A549 (cell line): Measurements from ENCODE around the gene KBTBD13. TPM values are rescaled to one million over a fixed set of nuclear protein-coding genes. Genes with fewer than 3 reads are reported as not detected.

Source experiments
- ATAC-seq, 2 experiments: fragments of 200-7000 bp in 1 of 2; fragments of >200 bp in 1 of 2; cut with Nextera tagmentation in 1 of 2; cut with Tn5 transposase in 1 of 2; 3 replicates each; pipeline versions ENCODE4 v1.8.0 to v1.9.1; 2018 to 2020; ENCODE audit warnings: mild to moderate bottlenecking in 1 of 2, moderate library complexity in 1 of 2
- CTCF ChIA-PET: fragments of 300-600 bp; sonication (Branson Sonifier 250); formaldehyde crosslinking; extraction: SDS; loops from one replicate; lab custom pipeline; 2021; ENCODE audit warnings: antibody characterized with exemption, inconsistent platforms; lab: Yijun Ruan, JAX
- POLR2A ChIA-PET: fragments of 350-600 bp; formaldehyde crosslinking; extraction: SDS; loops from one replicate; lab custom pipeline; 2021; ENCODE audit warnings: antibody characterized with exemption, inconsistent platforms; lab: Yijun Ruan, JAX
- DNase-seq, 2 experiments: peaks; one replicate each; pipeline versions ENCODE4 v3.0.0 to v3.0.0-alpha.2; 2011 to 2016; ENCODE audit warnings: low read depth in 1 of 2, low spot score in 1 of 2
- FAIRE-seq: peaks from 2 replicates; lab custom pipeline; 2011; peaks lifted over from hg19 to GRCh38; lab: Jason Lieb, UNC
- H3K27ac ChIP-seq, 2 experiments: fragments of >200 bp; sonication (Bioruptor Twin); formaldehyde crosslinking; 3 replicates each; pipeline ENCODE4 v1.5.1; 2016 to 2017
- H3K4me1 ChIP-seq: fragments of >200 bp; sonication (Bioruptor Twin); formaldehyde crosslinking; 3 replicates; pipeline ENCODE4 v1.6.1; 2016
- H3K4me2 ChIP-seq: fragments of >200 bp; sonication (Bioruptor Twin); formaldehyde crosslinking; 3 replicates; pipeline ENCODE4 v1.6.1; 2016
- H3K4me3 ChIP-seq: fragments of >200 bp; sonication (Bioruptor Twin); formaldehyde crosslinking; 3 replicates; pipeline ENCODE4 v1.5.1; 2016
- H3K9me3 ChIP-seq: fragments of >200 bp; sonication (Bioruptor Twin); formaldehyde crosslinking; 3 replicates; pipeline ENCODE4 v1.6.1; 2016
- BCL3 ChIP-seq: fragments of >200 bp; sonication (Bioruptor Twin); formaldehyde crosslinking; IDR thresholded peaks from 3 replicates; pipeline ENCODE4 v1.6.1; 2016
- CBX8 ChIP-seq: fragments of 200-600 bp; sonication (generic); IDR thresholded peaks from 2 replicates; pipeline ENCODE4 v1.6.1; 2016
- CEBPB ChIP-seq, 2 experiments: fragments of >200 bp in 1 of 2; sonication (Bioruptor Twin) in 1 of 2; formaldehyde crosslinking in 1 of 2; IDR thresholded peaks; 2 replicates each; pipeline ENCODE4 v1.6.1; 2012 to 2016
- CHD2 ChIP-seq: fragments of 150-350 bp; IDR thresholded peaks from 2 replicates; pipeline ENCODE4 v1.6.1; 2014; ENCODE audit warnings: low read length; ENCODE audit not compliant: partially characterized antibody
- CHD4 ChIP-seq: fragments of 200-600 bp; sonication (generic); IDR thresholded peaks from 2 replicates; pipeline ENCODE4 v1.6.1; 2016; ENCODE audit warnings: antibody characterized with exemption, mild to moderate bottlenecking, borderline replicate concordance
- ESRRA ChIP-seq: fragments of 150-350 bp; IDR thresholded peaks from 2 replicates; pipeline ENCODE4 v1.6.1; 2014; ENCODE audit warnings: mild to moderate bottlenecking, low read length, borderline replicate concordance
- FOXS1 ChIP-seq: fragments of 250-450 bp; sonication (Bioruptor Pico); IDR thresholded peaks from 2 replicates; pipeline ENCODE4 v1.5.0; 2020; ENCODE audit warnings: mild to moderate bottlenecking, moderate library complexity
- HEYL ChIP-seq: fragments of 250-450 bp; sonication (Bioruptor Pico); IDR thresholded peaks from 2 replicates; pipeline ENCODE4 v1.8.0; 2021; ENCODE audit warnings: mild to moderate bottlenecking, moderate library complexity
- HOXB13 ChIP-seq: fragments of 250-450 bp; sonication (Bioruptor Pico); IDR thresholded peaks from 2 replicates; pipeline ENCODE4 v1.5.0; 2020; ENCODE audit warnings: low read depth, mild to moderate bottlenecking, moderate library complexity
- HOXB5 ChIP-seq: fragments of 250-450 bp; sonication (Bioruptor Pico); IDR thresholded peaks from 2 replicates; pipeline ENCODE4 v1.5.0; 2020; ENCODE audit warnings: mild to moderate bottlenecking, moderate library complexity
- JUN ChIP-seq, 2 experiments: fragments of >200 bp; sonication (Bioruptor Twin); formaldehyde crosslinking; IDR thresholded peaks; 2 replicates in 1 of 2; 3 replicates in 1 of 2; pipeline ENCODE4 v1.6.1; 2016 to 2017
- MAZ ChIP-seq: fragments of 150-350 bp; IDR thresholded peaks from 2 replicates; pipeline ENCODE4 v1.6.1; 2014; ENCODE audit warnings: antibody characterized with exemption, low read depth, low read length, borderline replicate concordance
- MYC ChIP-seq: IDR thresholded peaks from 2 replicates; pipeline ENCODE4 v1.6.1; 2012; ENCODE audit warnings: mild to moderate bottlenecking, inconsistent platforms, low read length, improper control_type of control experiment, borderline replicate concordance
- NFE2L2 ChIP-seq: fragments of 150-350 bp; conservative IDR thresholded peaks from 2 replicates; pipeline ENCODE4 v1.6.1; 2014; ENCODE audit warnings: low read length
- PHF8 ChIP-seq: fragments of 200-600 bp; sonication (generic); IDR thresholded peaks from 2 replicates; pipeline ENCODE4 v1.6.1; 2016; ENCODE audit warnings: low read depth, mild to moderate bottlenecking, antibody characterized with exemption, moderate library complexity, borderline replicate concordance
- POLR2A ChIP-seq: IDR thresholded peaks from 2 replicates; pipeline ENCODE4 v1.6.1; 2012; ENCODE audit warnings: mild to moderate bottlenecking, low read length
- RAD21 ChIP-seq, 2 experiments: fragments of >200 bp in 1 of 2; sonication (Bioruptor Twin) in 1 of 2; formaldehyde crosslinking in 1 of 2; IDR thresholded peaks in 1 of 2; conservative IDR thresholded peaks in 1 of 2; 2 replicates in 1 of 2; 3 replicates in 1 of 2; pipeline ENCODE4 v1.6.1; 2012 to 2018; ENCODE audit warnings: inconsistent platforms in 1 of 2
- RARB ChIP-seq: fragments of 250-450 bp; sonication (Bioruptor Pico); IDR thresholded peaks from 2 replicates; pipeline ENCODE4 v1.8.0; 2021; ENCODE audit warnings: mild to moderate bottlenecking, moderate library complexity
- TFCP2L1 ChIP-seq: fragments of 250-450 bp; sonication (Bioruptor Pico); IDR thresholded peaks from 2 replicates; pipeline ENCODE4 v1.5.0; 2021; ENCODE audit warnings: mild to moderate bottlenecking
- USF2 ChIP-seq: fragments of 450-650 bp; IDR thresholded peaks from 2 replicates; pipeline ENCODE4 v1.6.1; 2014; ENCODE audit warnings: antibody characterized with exemption
- ZC3H11A ChIP-seq: fragments of 450-650 bp; IDR thresholded peaks from 2 replicates; pipeline ENCODE4 v1.6.1; 2014; ENCODE audit warnings: antibody characterized with exemption, mild to moderate bottlenecking
- ZFP36 ChIP-seq: fragments of 450-650 bp; IDR thresholded peaks from 2 replicates; pipeline ENCODE4 v1.6.1; 2014; ENCODE audit warnings: borderline replicate concordance; ENCODE audit not compliant: partially characterized antibody
- WGBS: methylation state at CpG from one replicate; pipeline ENCODE4 v1.1.6; 2017; ENCODE audit errors: missing lambda C conversion rate; 5-methylcytosine and 5-hydroxymethylcytosine counted together
- polyA plus RNA-seq, 4 experiments: library from polyadenylated mRNA; depleted of rRNA in 3 of 4; stranded (reverse); fragments of >200 nt; fragmentation: RNase III in 1 of 4; extraction: RNeasy Plus Mini Kit Qiagen cat#74134 plus additional on column Dnase treatment in 1 of 4; gene quantifications; 2 replicates in 3 of 4; 3 replicates in 1 of 4; pipeline ENCODE4 v1.2.3, GENCODE V29; 2011 to 2017
- TF ChIP-seq, protein P1 (sequence below): IDR thresholded peaks from 2 replicates; pipeline ENCODE4 v1.6.1; 2012
- TF ChIP-seq, protein P2 (sequence below): IDR thresholded peaks from 2 replicates; pipeline ENCODE4 v1.6.1; 2012; ENCODE audit warnings: low read depth, borderline replicate concordance
- TF ChIP-seq, protein P3 (sequence below): fragments of 150-350 bp; IDR thresholded peaks from 2 replicates; pipeline ENCODE4 v1.6.1; 2014; ENCODE audit warnings: low read depth, mild to moderate bottlenecking, low read length
- TF ChIP-seq, protein P4 (sequence below): fragments of >200 bp; sonication (Bioruptor Twin); formaldehyde crosslinking; IDR thresholded peaks from 2 replicates; pipeline ENCODE4 v1.6.1; 2016

KBTBD13 gene
- polyA plus RNA-seq, 2 of the 4 experiments (the other 2 are of a cell fraction): not detected

GRCh38 chr15:65044724-65045481 is 31.6 kb upstream of the KBTBD13 start, which contains the start of gene SLC51B:
SLC51B (plus strand) TSS chr15:65045387; CDS start chr15:65050005, 4,618 bp downstream.
- peak within 1 kb of the TSS; percentile 83 for H3K4me2 ChIP-seq
- H3K4me3 ChIP-seq: peak within 1 kb of the TSS; percentile 20; the same call in 1 of the 3 replicates
- POLR2A ChIA-PET: interaction anchor here (0.6 kb wide), 1 partner anchor 242 kb away, joined by 3 read pairs; the partner anchor contains the start of gene PARP16
- no peak for FAIRE-seq
- DNase-seq: peak in 1 of 2 experiments; percentile 83
- no peaks in the 10 kb centered on the region for H3K9me3 ChIP-seq
- 13% methylated on average over 7 of the region's 7 CpGs for WGBS
- ATAC-seq: peak; percentile 77 to 80
- 0 out of 2 replicates have a peak, but pooled peaks have one; percentile 51 for TF ChIP-seq MYC
- TF ChIP-seq NFE2L2: no peak
- TF ChIP-seq, protein P1, sequence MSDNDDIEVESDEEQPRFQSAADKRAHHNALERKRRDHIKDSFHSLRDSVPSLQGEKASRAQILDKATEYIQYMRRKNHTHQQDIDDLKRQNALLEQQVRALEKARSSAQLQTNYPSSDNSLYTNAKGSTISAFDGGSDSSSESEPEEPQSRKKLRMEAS: 0 out of 2 replicates have a peak, but pooled peaks have one; percentile 23
- peak; percentile 66 to 71; a peak in 3 of 4 replicates for TF ChIP-seq CEBPB (IDR thresholded peaks at IDR 0.05)
- TF ChIP-seq, protein P2, sequence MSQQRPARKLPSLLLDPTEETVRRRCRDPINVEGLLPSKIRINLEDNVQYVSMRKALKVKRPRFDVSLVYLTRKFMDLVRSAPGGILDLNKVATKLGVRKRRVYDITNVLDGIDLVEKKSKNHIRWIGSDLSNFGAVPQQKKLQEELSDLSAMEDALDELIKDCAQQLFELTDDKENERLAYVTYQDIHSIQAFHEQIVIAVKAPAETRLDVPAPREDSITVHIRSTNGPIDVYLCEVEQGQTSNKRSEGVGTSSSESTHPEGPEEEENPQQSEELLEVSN: no peak
- TF ChIP-seq CHD2: no peak
- TF ChIP-seq, protein P3, sequence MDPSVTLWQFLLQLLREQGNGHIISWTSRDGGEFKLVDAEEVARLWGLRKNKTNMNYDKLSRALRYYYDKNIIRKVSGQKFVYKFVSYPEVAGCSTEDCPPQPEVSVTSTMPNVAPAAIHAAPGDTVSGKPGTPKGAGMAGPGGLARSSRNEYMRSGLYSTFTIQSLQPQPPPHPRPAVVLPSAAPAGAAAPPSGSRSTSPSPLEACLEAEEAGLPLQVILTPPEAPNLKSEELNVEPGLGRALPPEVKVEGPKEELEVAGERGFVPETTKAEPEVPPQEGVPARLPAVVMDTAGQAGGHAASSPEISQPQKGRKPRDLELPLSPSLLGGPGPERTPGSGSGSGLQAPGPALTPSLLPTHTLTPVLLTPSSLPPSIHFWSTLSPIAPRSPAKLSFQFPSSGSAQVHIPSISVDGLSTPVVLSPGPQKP: no peak
- no peak for TF ChIP-seq HOXB5 (CRISPR knock-in tag)
- no peak for TF ChIP-seq USF2
- peak; percentile 71; the same call in 1 of the 2 replicates for TF ChIP-seq RARB (CRISPR knock-in tag)
- no peak for TF ChIP-seq BCL3
- peak; percentile 92 for TF ChIP-seq ESRRA
- TF ChIP-seq JUN (IDR thresholded peaks at IDR 0.05): peak; percentile 29 to 49; a peak in 4 of 5 replicates
- CTCF ChIA-PET: interaction anchor here (2.4 to 33.7 kb wide), 5 partner anchors 9 to 253 kb away, joined by 8 to 1280 read pairs (median 76); partner anchors contain the start of genes KBTBD13 and RASL12
- peaks cover 44% of the 10 kb centered on the region for H3K4me1 ChIP-seq
- H3K27ac ChIP-seq: peak within 1 kb of the TSS; percentile 78 to 82

- Histone ChIP-seq H3K4me3 (no peak overlapping the region), H3K9me3 (no peaks in the 10 kb centered on the region), H3K27ac (no peak overlapping the region), H3K4me2 (no peak overlapping the region), H3K4me1 (peaks cover 44% of the 10 kb centered on the region)
- FAIRE-seq (no peak), DNase-seq (no peak), ATAC-seq (no peak)
- no peak for TF ChIP-seq ZFP36
- TF ChIP-seq MYC: no peak
- no peak for TF ChIP-seq CHD4
- TF ChIP-seq ZC3H11A: no peak
- no peak for TF ChIP-seq NFE2L2
- no peak for TF ChIP-seq PHF8
- no peak for TF ChIP-seq CBX8
- TF ChIP-seq FOXS1 (CRISPR knock-in tag): no peak
- TF ChIP-seq POLR2A: no peak
- no peak for TF ChIP-seq TFCP2L1 (CRISPR knock-in tag)
- TF ChIP-seq MAZ: no peak
- TF ChIP-seq, protein P1: no peak
- TF ChIP-seq, protein P2: no peak
- no peak for TF ChIP-seq HEYL
- no peak for TF ChIP-seq RAD21 (conservative IDR thresholded peaks at IDR 0.05 in 1 of 2, IDR thresholded peaks at IDR 0.05 in 1 of 2)
- TF ChIP-seq, protein P4, sequence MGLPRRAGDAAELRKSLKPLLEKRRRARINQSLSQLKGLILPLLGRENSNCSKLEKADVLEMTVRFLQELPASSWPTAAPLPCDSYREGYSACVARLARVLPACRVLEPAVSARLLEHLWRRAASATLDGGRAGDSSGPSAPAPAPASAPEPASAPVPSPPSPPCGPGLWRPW: no peak
- no peak for TF ChIP-seq HOXB13
- POLR2A ChIA-PET: no interaction called here
- CTCF ChIA-PET: interaction anchor here (0.6 to 33.7 kb wide), 4 partner anchors 13 to 238 kb away, joined by 3 to 1280 read pairs (median 52); partner anchors contain the start of genes KBTBD13 and RASL12
- 78% methylated on average over 2 of the region's 2 CpGs for WGBS
These were observed 28.3 kb upstream of the KBTBD13 start for GRCh38 chr15:65048241-65048640.
